ENCODE measurements around the gene PCARE. TPM values are rescaled to one million over a fixed set of nuclear protein-coding genes. Genes with fewer than 3 reads are reported as not detected.
"Not testable (repeated sequence)": the region's sequence is repeated elsewhere in the genome, so short reads cannot be mapped to it uniquely, and the experiment has no call there.

Gene PCARE
- total RNA-seq, 1 donor from 2014 or later = 0.67 TPM

- ATAC-seq (ENCODE audit: poor library complexity) = no peak
- intact Hi-C loops (cut with DNase I) = no loop called here
- DNase-seq = no peak
Observed at GRCh38 chr2:29104688-29105087, 30.4 kb upstream of the PCARE start.

DNA sequence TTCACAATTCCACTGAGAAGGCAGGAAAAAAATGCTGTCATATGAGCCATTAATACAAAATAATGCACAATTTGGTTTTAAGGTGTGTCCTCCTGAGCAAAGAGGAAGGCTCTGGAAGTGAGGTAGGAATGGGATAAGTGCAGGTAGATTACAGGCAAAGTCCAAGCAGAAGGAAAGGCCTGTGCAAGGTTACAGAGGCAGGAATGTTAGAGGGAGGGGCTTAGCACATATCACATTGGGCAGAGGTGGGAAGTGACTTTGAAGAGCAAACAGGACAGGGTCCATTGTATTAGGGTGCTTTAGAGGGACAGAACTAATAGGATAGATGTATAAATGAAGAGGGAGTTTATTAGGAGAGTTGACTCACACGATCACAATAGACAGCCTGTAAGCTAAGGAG, 26.2 kb upstream of the PCARE start:
- no peak for ATAC-seq (ENCODE audit: poor library complexity)
- no peak for DNase-seq
- intact Hi-C loops (cut with DNase I) = no loop called here

GRCh38 chr2:29097569-29097968, 23.2 kb upstream of the PCARE start:
- intact Hi-C loops (cut with DNase I) = no loop called here
- ATAC-seq (ENCODE audit: poor library complexity) = no peak
- no peak for DNase-seq

- DNase-seq = no peak
- intact Hi-C loops (cut with DNase I) = no loop called here
- ATAC-seq (ENCODE audit: poor library complexity) = no peak
Observed at GRCh38 chr2:29096969-29097368, 22.6 kb upstream of the PCARE start.

DNA sequence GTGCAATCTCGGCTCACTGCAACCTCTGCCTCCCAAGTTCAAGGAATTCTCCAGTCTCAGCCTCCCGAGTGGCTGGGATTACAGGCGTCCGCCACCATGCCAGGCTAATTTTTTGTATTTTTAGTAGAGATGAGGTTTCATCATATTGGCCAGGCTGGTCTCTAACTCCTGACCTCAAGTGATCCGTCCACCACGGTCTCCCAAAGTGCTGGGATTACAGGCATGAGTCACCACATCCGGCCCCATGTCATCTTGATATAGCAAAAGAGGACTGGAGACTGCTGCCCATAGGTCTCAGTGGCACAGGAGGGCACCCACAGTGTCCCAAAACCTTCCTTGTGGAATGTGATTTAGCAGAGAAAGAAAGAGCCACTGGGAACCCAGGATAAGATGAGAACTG, 16.0 kb upstream of the PCARE start:
- intact Hi-C loops (cut with DNase I); DNase-seq; ATAC-seq (ENCODE audit: poor library complexity): not testable (repeated sequence)

DNA sequence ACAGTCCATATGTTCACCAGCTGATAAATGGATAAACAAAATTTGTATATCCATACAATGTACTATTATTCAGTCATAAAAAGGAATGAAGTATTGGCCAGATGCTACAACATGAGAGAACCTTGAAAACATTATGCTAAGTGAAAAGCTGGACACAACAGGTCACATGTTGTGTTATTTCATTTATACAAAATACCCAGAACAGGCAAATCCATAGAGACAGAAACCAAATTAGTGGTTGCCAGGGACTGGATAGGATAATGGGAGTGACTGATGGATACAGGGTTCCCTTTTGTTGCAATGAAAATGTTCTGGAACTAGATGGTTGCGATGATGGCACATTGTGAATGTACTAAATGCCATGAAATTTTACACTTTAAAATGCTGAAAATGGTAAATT, 10.2 kb upstream of the PCARE start:
- DNase-seq (no peak), ATAC-seq (ENCODE audit: poor library complexity) (no peak)
- intact Hi-C loops (cut with DNase I) = no loop called here

DNA sequence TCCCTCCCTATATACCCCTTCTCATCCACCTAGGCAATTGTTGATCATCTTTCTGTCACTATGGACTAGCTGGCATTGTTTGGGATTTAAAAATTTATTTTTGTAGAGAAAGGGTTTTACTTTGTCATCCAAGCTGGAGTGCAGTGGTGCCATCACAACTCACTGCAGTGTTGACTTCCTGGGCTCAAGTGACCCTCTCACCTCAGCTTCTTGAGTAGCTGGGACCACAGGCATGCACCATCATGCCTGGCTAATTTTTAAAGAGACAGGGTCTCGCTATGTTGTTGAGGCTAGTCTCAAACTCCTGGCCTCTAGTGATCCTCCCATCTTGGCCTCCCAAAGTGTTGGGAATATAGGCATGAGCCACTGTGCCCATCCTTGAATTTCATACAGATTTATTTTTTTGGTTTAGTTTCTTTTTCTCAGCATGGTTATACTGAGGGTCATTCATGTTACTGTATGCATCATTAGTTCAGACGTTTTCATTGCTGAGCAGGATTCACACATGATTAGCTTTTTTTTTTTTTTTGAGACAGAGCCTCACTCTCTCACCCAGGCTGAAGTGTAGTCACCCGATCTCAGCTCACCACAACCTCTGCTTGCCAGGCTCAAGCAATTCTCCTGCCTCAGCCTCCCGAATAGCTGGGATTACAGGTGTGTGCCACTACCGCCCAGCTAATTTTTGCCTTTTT, 8.6 kb upstream of the PCARE start:
- ATAC-seq (ENCODE audit: poor library complexity) (no peak), DNase-seq (no peak)
- intact Hi-C loops (cut with DNase I) = no loop called here

- DNase-seq = no peak
- intact Hi-C loops (cut with DNase I) = no loop called here
- ATAC-seq (ENCODE audit: poor library complexity) = no peak
Observed at GRCh38 chr2:29080886-29081743, 6.8 kb upstream of the PCARE start.

DNA sequence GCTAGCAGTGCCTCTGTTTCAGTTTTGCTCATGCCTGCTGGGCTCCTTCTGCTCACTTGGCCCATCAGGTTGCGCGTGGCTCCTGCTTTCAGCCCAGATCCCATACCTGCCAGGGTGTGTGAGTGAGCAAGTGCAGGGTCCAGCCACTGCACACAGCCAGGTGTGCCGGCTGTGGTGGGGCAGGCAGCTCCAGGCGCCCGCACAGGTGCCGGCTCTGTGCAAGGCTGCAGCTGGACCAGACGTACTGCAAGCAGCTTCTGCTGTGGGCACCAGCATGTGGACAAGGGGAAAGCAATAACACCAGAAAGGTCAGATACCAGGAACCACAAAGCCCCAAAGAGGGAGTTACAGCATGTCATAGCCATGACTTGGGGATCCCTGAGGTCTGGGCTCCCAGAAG, 5.6 kb upstream of the PCARE start:
- no peak for DNase-seq
- no peak for ATAC-seq (ENCODE audit: poor library complexity)
- intact Hi-C loops (cut with DNase I) = no loop called here

DNA sequence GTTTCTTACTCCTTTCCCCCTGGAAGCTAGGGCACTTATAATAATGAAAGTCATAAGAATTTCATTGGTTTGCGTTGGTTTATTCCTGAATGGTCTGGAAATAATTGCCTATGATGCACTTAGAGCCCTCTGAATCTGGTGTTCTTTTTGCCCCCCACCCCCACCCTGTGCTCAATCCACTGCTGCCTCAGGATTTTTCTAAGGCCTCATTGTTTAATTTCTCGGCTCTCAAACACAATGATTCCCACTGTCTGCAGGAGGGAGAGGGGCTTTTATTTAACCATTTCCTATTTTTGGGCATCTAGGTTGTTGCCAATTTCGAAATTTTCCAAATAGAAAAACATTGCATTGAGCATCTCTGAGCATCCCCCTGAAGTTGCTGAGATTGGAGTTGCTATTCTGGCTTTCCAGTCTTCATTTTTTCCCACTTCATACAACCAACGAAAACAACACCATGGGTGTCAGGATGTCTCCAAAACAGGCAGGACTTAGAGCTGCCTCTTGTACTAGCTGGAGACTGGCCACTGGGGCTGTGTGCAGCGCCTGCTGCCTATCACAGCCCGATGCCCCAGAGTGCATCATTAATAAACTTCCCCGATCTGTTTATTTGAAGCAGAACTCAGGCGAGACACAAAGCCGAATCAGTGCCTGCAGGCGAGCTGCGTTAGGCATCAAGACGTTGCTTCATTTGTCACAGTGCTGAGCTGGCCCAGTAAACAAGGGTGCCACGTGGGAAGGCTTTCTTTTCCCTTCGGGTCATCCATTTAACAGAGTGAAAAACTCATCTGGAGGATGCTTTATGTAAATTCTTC, 1.8 kb upstream of the PCARE start:
- DNase-seq (no peak), ATAC-seq (ENCODE audit: poor library complexity) (no peak)
- intact Hi-C loops (cut with DNase I) = no loop called here

GRCh38 chr2:29073933-29074332, 390 bp downstream of the PCARE start:
- intact Hi-C loops (cut with DNase I) = no loop called here
- DNase-seq = no peak
- ATAC-seq (ENCODE audit: poor library complexity) = peak; percentile 25

GRCh38 chr2:29072971-29073725, 1.2 kb downstream of the PCARE start:
- ATAC-seq (ENCODE audit: poor library complexity) (no peak), DNase-seq (no peak)
- intact Hi-C loops (cut with DNase I) = no loop called here

GRCh38 chr2:29072251-29072650, 2.1 kb downstream of the PCARE start:
- ATAC-seq (ENCODE audit: poor library complexity) (no peak), DNase-seq (no peak)
- intact Hi-C loops (cut with DNase I) = no loop called here

- no peak for DNase-seq
- ATAC-seq (ENCODE audit: poor library complexity) = no peak
- intact Hi-C loops (cut with DNase I) = no loop called here
Observed at GRCh38 chr2:29071032-29071975, 3.0 kb downstream of the PCARE start.

- DNase-seq = no peak
- no peak for ATAC-seq (ENCODE audit: poor library complexity)
- intact Hi-C loops (cut with DNase I) = no loop called here
Observed at GRCh38 chr2:29070526-29070925, 3.8 kb downstream of the PCARE start.

DNA sequence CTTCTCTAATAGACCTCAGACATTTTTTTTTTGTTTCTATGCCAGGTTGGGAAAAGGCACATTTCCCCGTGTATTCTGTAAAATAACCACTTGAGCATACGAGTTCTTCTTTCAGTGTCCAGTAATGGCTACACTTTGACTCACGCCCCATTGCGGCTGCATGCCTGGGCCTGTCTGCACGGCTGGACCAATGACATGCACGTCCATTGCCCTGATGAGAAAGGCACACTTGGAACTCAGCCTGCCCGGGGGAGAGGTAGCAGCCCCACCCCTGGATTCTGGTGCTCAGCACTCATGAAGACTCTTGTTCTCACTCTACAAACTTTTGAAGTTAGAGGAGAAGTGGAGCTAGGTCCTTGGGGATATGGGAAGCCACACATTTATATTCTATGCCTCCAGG, 5.8 kb downstream of the PCARE start:
- DNase-seq (no peak), ATAC-seq (ENCODE audit: poor library complexity) (no peak)
- intact Hi-C loops (cut with DNase I) = no loop called here

DNA sequence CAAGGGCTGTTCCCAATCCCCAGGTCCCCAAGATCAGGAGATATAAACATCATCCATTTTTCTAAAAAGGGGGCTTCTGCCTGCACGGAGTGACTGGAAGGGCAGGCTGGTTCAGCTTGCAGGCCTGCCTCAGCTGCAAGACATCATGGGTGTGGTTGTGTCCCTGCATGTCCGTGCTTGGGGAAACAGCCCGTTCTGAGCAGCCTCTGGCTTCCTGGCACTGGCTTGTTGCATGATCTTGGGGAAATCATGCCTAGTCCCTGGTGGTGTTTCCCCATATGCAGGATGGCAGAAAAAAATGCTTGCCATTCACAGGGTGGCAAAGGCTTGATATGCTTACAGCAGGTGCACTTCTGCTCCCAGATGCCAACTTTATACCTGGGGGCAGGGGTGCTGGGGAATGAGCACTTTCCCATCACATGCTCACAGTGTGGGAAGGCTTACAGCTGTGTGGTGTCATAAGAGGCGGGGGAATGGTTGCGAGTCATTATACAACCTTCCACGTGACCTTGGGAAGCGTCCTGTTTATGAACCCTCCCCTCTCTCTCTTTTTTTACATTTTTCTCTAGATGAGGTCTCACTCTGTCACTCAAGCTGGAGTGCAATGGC, 7.2 kb downstream of the PCARE start:
- ATAC-seq (ENCODE audit: poor library complexity) = peak; percentile 16
- no peak for DNase-seq
- intact Hi-C loops (cut with DNase I) = no loop called here

Measured in Right ventricle myocardium superior (tissue), 1 donor.